GM20431 (cell line): ENCODE data around the gene ATG10.

ENCODE experiments used
- in situ Hi-C: fragments of 300-500 bp; cut with MseI, MboI; formaldehyde crosslinking; loops from one replicate; pipeline ENCODE4 v1.15.0; 2020; ENCODE audit warnings: low sequenced_read_pairs; ENCODE audit not compliant: unreplicated experiment

The ATG10 gene

GRCh38 chr5:82158755-82159413, 187.1 kb downstream of the ATG10 start:
- in situ Hi-C loops, result no loop called here

GRCh38 chr5:82160948-82161347, 189.1 kb downstream of the ATG10 start:
- in situ Hi-C loops, result no loop called here

- in situ Hi-C loops, result no loop called here
Measured at GRCh38 chr5:82162573-82162972, 190.8 kb downstream of the ATG10 start.

GRCh38 chr5:82163452-82164175, 191.8 kb downstream of the ATG10 start:
- in situ Hi-C loops, result no loop called here

GRCh38 chr5:82164176-82164976, 192.6 kb downstream of the ATG10 start:
- in situ Hi-C loops, result no loop called here

GRCh38 chr5:82164977-82165713, 193.3 kb downstream of the ATG10 start:
- in situ Hi-C loops, result no loop called here

GRCh38 chr5:82165740-82166530, 194.1 kb downstream of the ATG10 start:
- in situ Hi-C loops, result no loop called here

- in situ Hi-C loops, result no loop called here
Measured at GRCh38 chr5:82167372-82167935, 195.6 kb downstream of the ATG10 start.

GRCh38 chr5:82168294-82168693, 196.5 kb downstream of the ATG10 start:
- in situ Hi-C loops, result no loop called here

GRCh38 chr5:82169892-82170291, 198.1 kb downstream of the ATG10 start:
- in situ Hi-C loops, result no loop called here

- in situ Hi-C loops, result no loop called here
Measured at GRCh38 chr5:82174128-82174918, 202.5 kb downstream of the ATG10 start.

GRCh38 chr5:82174919-82175219, 203.0 kb downstream of the ATG10 start:
- in situ Hi-C loops, result no loop called here

- in situ Hi-C loops, result no loop called here
Measured at GRCh38 chr5:82176115-82176814, 204.4 kb downstream of the ATG10 start.

GRCh38 chr5:82178378-82178777, 206.6 kb downstream of the ATG10 start:
- in situ Hi-C loops, result no loop called here

GRCh38 chr5:82182662-82183061, 210.8 kb downstream of the ATG10 start:
- in situ Hi-C loops, result no loop called here

GRCh38 chr5:82183828-82184227, 212.0 kb downstream of the ATG10 start:
- in situ Hi-C loops, result no loop called here

- in situ Hi-C loops, result no loop called here
Measured at GRCh38 chr5:82185851-82186250, 214.0 kb downstream of the ATG10 start.

- in situ Hi-C loops, result no loop called here
Measured at GRCh38 chr5:82197550-82197949, 225.7 kb downstream of the ATG10 start.
